NCI-H128 (cell line): ENCODE data around the gene TMEM190.
"Not testable (repeated sequence)": the region's sequence is repeated elsewhere in the genome, so short reads cannot be mapped to it uniquely, and the experiment has no call there.

Experiments
- DNase-seq: peaks from one replicate; lab custom pipeline; 2025; ENCODE audit not compliant: unreplicated experiment; lab: John Stamatoyannopoulos, UW

The TMEM190 gene

GRCh38 chr19:55418185-55418584 is 41.6 kb downstream of the TMEM190 start:
- peak; percentile 43 for DNase-seq

GRCh38 chr19:55419103-55419502 is 42.5 kb downstream of the TMEM190 start:
- DNase-seq: no peak

- no peak for DNase-seq
These were observed 43.1 kb downstream of the TMEM190 start for GRCh38 chr19:55419624-55420236.

GRCh38 chr19:55421281-55421680 is 44.7 kb downstream of the TMEM190 start:
- not testable (repeated sequence) for DNase-seq

- DNase-seq: no peak
These were observed 46.8 kb downstream of the TMEM190 start for GRCh38 chr19:55423225-55424005.

GRCh38 chr19:55424518-55424917 is 47.9 kb downstream of the TMEM190 start:
- no peak for DNase-seq

- no peak for DNase-seq
These were observed 49.4 kb downstream of the TMEM190 start for GRCh38 chr19:55426042-55426441.
